GM12878 (cell line): ENCODE results near the gene PTGER4. TPM values are rescaled to one million over a fixed set of nuclear protein-coding genes. Genes with fewer than 3 reads are reported as not detected.

Source experiments
- ATAC-seq: fragments of 200-7000 bp; cut with Tn5 transposase; 3 replicates; pipeline ENCODE4 v1.9.1; 2020; ENCODE audit warnings: mild to moderate bottlenecking, moderate library complexity
- BruUV-seq: library from RNA; stranded (reverse); fragments of 400-500 nt; replicated peaks from 2 replicates; lab custom pipeline; 2021; lab: Mats Ljungman, UMichigan
- CTCF ChIA-PET: fragments of 300-600 bp; sonication (Branson Sonifier 250); formaldehyde crosslinking; extraction: SDS; loops from one replicate; lab custom pipeline; 2021; ENCODE audit warnings: inconsistent platforms; lab: Yijun Ruan, JAX
- POLR2A ChIA-PET: fragments of 350-600 bp; formaldehyde crosslinking; extraction: SDS; loops from one replicate; lab custom pipeline; 2021; ENCODE audit warnings: inconsistent platforms; lab: Charles Lee
- RAD21 ChIA-PET: fragments of 300-600 bp; sonication (Branson Sonifier 250); formaldehyde crosslinking; loops from one replicate; lab custom pipeline; 2023; ENCODE audit warnings: antibody characterized with exemption; ENCODE audit not compliant: unreplicated experiment; lab: Charles Lee
- SMC1A ChIA-PET: fragments of 300-600 bp; sonication (Branson Sonifier 250); formaldehyde crosslinking; loops from one replicate; lab custom pipeline; 2023; ENCODE audit not compliant: unreplicated experiment, uncharacterized antibody; lab: Charles Lee
- DNase-seq: peaks from one replicate; pipeline ENCODE4 v3.0.0-alpha.2; 2011; ENCODE audit warnings: low read depth, low spot score
- FAIRE-seq: peaks from 3 replicates; lab custom pipeline; 2011; peaks lifted over from hg19 to GRCh38; lab: Jason Lieb, UNC
- H2AFZ ChIP-seq: 2 replicates; pipeline ENCODE4 v1.6.0; 2011; ENCODE audit warnings: low read depth, low read length, control low read depth; ENCODE audit not compliant: control insufficient read depth
- H3K27ac ChIP-seq: 2 replicates; pipeline ENCODE4 v1.5.1; 2011; ENCODE audit warnings: control low read depth; ENCODE audit not compliant: control insufficient read depth, insufficient read depth
- H3K27me3 ChIP-seq, 2 experiments: replicated peaks in 1 of 2; 2 replicates each; pipeline versions ENCODE4 v1.6.0 to v1.6.1; 2011; ENCODE audit warnings: low read length in 1 of 2; ENCODE audit not compliant: control insufficient read depth in 2 of 2, insufficient read depth in 2 of 2
- H3K36me3 ChIP-seq, 2 experiments: 2 replicates each; pipeline ENCODE4 v1.5.1; 2011; ENCODE audit warnings: low read length in 1 of 2; ENCODE audit not compliant: control insufficient read depth in 2 of 2, insufficient read depth in 2 of 2
- H3K4me1 ChIP-seq: 2 replicates; pipeline ENCODE4 v1.6.1; 2011; ENCODE audit warnings: mild to moderate bottlenecking, low read length, moderate library complexity, mixed read lengths; ENCODE audit not compliant: control insufficient read depth, insufficient read depth
- H3K4me2 ChIP-seq: 2 replicates; pipeline ENCODE4 v1.6.0; 2011; ENCODE audit warnings: control low read depth; ENCODE audit not compliant: control insufficient read depth, insufficient read depth
- H3K4me3 ChIP-seq: fragments of 200-600 bp; sonication (generic); 2 replicates; pipeline ENCODE4 v1.5.1; 2016
- H3K79me2 ChIP-seq: 2 replicates; pipeline ENCODE4 v1.6.0; 2011; ENCODE audit warnings: low read length; ENCODE audit not compliant: control insufficient read depth, insufficient read depth
- H3K9ac ChIP-seq: 2 replicates; pipeline ENCODE4 v1.8.0; 2011; ENCODE audit warnings: low read length, control low read depth, mixed read lengths; ENCODE audit not compliant: control insufficient read depth, insufficient read depth
- H3K9me3 ChIP-seq: replicated peaks from 3 replicates; pipeline ENCODE4 v1.5.1; 2011; ENCODE audit warnings: mild to moderate bottlenecking, low read length; ENCODE audit not compliant: control insufficient read depth, insufficient read depth
- H4K20me1 ChIP-seq: 2 replicates; pipeline ENCODE4 v1.6.0; 2011; ENCODE audit not compliant: control insufficient read depth, insufficient read depth
- CHD2 ChIP-seq: IDR thresholded peaks from 2 replicates; pipeline ENCODE4 v1.6.1; 2011; ENCODE audit warnings: low read depth, low read length, improper control_type of control experiment, borderline replicate concordance
- FOXM1 ChIP-seq: IDR thresholded peaks from 2 replicates; pipeline ENCODE4 v1.6.1; 2012; ENCODE audit warnings: low read depth, mild to moderate bottlenecking, inconsistent platforms, low read length, moderate library complexity
- IRF5 ChIP-seq: fragments of 450-650 bp; IDR thresholded peaks from 2 replicates; pipeline ENCODE4 v1.6.1; 2017; ENCODE audit warnings: borderline replicate concordance
- MLLT1 ChIP-seq: fragments of 450-650 bp; IDR thresholded peaks from 2 replicates; pipeline ENCODE4 v1.6.1; 2016; ENCODE audit warnings: mild to moderate bottlenecking
- PKNOX1 ChIP-seq: fragments of 450-650 bp; IDR thresholded peaks from 2 replicates; pipeline ENCODE4 v1.6.1; 2016; ENCODE audit warnings: mild to moderate bottlenecking
- SIX5 ChIP-seq: IDR thresholded peaks from 2 replicates; pipeline ENCODE4 v1.6.1; 2011; ENCODE audit warnings: mild to moderate bottlenecking, low read depth, low read length, moderate library complexity; ENCODE audit not compliant: severe bottlenecking
- TBL1XR1 ChIP-seq: IDR thresholded peaks from 2 replicates; pipeline ENCODE4 v1.6.1; 2012; ENCODE audit warnings: low read depth, low read length, improper control_type of control experiment
- YY1 ChIP-seq: IDR thresholded peaks from 2 replicates; pipeline ENCODE4 v1.6.1; 2011; ENCODE audit warnings: low read depth, mild to moderate bottlenecking, low read length
- ZNF687 ChIP-seq: fragments of 450-650 bp; IDR thresholded peaks from 2 replicates; pipeline ENCODE4 v1.6.1; 2017; ENCODE audit warnings: mild to moderate bottlenecking, moderate library complexity
- ZSCAN29 ChIP-seq: fragments of 450-650 bp; IDR thresholded peaks from 2 replicates; pipeline ENCODE4 v1.6.1; 2017; ENCODE audit warnings: mild to moderate bottlenecking, moderate library complexity
- WGBS: methylation state at CpG from one replicate; pipeline ENCODE4 v1.1.6; 2016; ENCODE audit warnings: low lambda C conversion rate; ENCODE audit not compliant: insufficient replicate concordance, insufficient coverage; ENCODE audit errors: missing lambda C conversion rate; 5-methylcytosine and 5-hydroxymethylcytosine counted together
- in situ Hi-C: fragments of 300-500 bp; cut with MboI; formaldehyde crosslinking; loops from 9 replicates; pipeline ENCODE4 v1.14.3; 2018; ENCODE audit warnings: mixed read lengths
- intact Hi-C: fragments of 100-400 bp; cut with micrococcal nuclease; formaldehyde crosslinking; loops from one replicate; pipeline ENCODE4 v1.14.2; 2022; ENCODE audit not compliant: unreplicated experiment
- polyA plus RNA-seq, 11 experiments: library from polyadenylated mRNA; depleted of rRNA in 4 of 11; unstranded in 6 of 11; stranded (reverse) in 5 of 11; fragments of >200 nt; fragmentation: Nextera tagmentation in 4 of 11; fragmentation: Illumina TruSeq in 1 of 11; extraction: Ambion mirVana in 4 of 11; extraction: Trizol in 1 of 11; gene quantifications; 1 replicate in 1 of 11; 2 replicates in 10 of 11; pipeline versions ENCODE4 v1.2.1 to v1.2.3, GENCODE V29; 2011 to 2016; ENCODE audit warnings: inconsistent platforms in 2 of 11, missing spikeins in 2 of 11, low read depth in 1 of 11
- total RNA-seq, 4 experiments: library from RNA; depleted of rRNA in 3 of 4; stranded (reverse); fragments of >200 nt in 3 of 4; fragmentation: Illumina TruSeq in 1 of 4; extraction: Trizol in 1 of 4; gene quantifications; 2 replicates each; pipeline versions ENCODE4 v1.2.1 to v1.2.3, GENCODE V29; 2013 to 2021
- TF ChIP-seq, protein P1 (sequence below): IDR thresholded peaks from 2 replicates; pipeline ENCODE4 v1.6.1; 2011; ENCODE audit warnings: mild to moderate bottlenecking, low read depth, low read length, moderate library complexity; ENCODE audit not compliant: insufficient replicate concordance
- TF ChIP-seq, protein P2 (sequence below): fragments of 450-650 bp; conservative IDR thresholded peaks from 2 replicates; pipeline ENCODE4 v1.6.1; 2017; ENCODE audit warnings: mild to moderate bottlenecking, moderate library complexity

Gene PTGER4
- total and polyA plus RNA-seq, 10 of the 15 experiments (the other 5 are each of a cell fraction or from before 2014, with no cell fraction given) = 0.15 to 3.7 (median 0.62) TPM

GRCh38 chr5:40734986-40735385, 55.3 kb downstream of the PTGER4 start:
- H3K4me3 ChIP-seq = no peak overlapping the region
- H4K20me1 ChIP-seq = no peaks in the 10 kb centered on the region
- intact Hi-C loops (loop anchor here (5.0 kb wide), 2 partner anchors 1023 to 1158 kb away; no protein-coding TSS in a partner anchor), in situ Hi-C loops (no loop called here)
- ChIA-PET POLR2A (interaction anchor here (0.5 kb wide), 1 partner anchor 18 kb away, joined by 6 read pairs; no protein-coding TSS in a partner anchor), SMC1A (interaction anchor here (0.9 to 2.5 kb wide), 3 partner anchors 16 to 786 kb away, joined by 3 to 10 read pairs (median 9); no protein-coding TSS in a partner anchor), RAD21 (interaction anchor here (1.0 kb wide), 1 partner anchor 9 kb away, joined by 3 read pairs; no protein-coding TSS in a partner anchor), CTCF (interaction anchor here (0.6 to 3.1 kb wide), 15 partner anchors 10 to 1157 kb away, joined by 3 to 11 read pairs (median 4); no protein-coding TSS in a partner anchor)
- H3K4me2 ChIP-seq = no peak overlapping the region
- DNase-seq (no peak), FAIRE-seq (no peak), ATAC-seq (no peak)
- no peaks in the 10 kb centered on the region; the same call in 2 of the 3 replicates for H3K9me3 ChIP-seq
- H3K9ac ChIP-seq = no peak overlapping the region
- no peaks in the 10 kb centered on the region for H3K36me3 ChIP-seq
- H3K79me2 ChIP-seq = no peaks in the 10 kb centered on the region
- no peaks in the 10 kb centered on the region for H3K4me1 ChIP-seq
- 92% methylated on average over 2 of the region's 2 CpGs for WGBS
- H3K27ac ChIP-seq = no peak overlapping the region
- H3K27me3 ChIP-seq = no peaks in the 10 kb centered on the region
- no peak overlapping the region for H2AFZ ChIP-seq
- no TSS peak for BruUV-seq
- TF ChIP-seq YY1 = no peak
- TF ChIP-seq FOXM1 = no peak
- no peak for TF ChIP-seq SIX5
- TF ChIP-seq, protein P1, sequence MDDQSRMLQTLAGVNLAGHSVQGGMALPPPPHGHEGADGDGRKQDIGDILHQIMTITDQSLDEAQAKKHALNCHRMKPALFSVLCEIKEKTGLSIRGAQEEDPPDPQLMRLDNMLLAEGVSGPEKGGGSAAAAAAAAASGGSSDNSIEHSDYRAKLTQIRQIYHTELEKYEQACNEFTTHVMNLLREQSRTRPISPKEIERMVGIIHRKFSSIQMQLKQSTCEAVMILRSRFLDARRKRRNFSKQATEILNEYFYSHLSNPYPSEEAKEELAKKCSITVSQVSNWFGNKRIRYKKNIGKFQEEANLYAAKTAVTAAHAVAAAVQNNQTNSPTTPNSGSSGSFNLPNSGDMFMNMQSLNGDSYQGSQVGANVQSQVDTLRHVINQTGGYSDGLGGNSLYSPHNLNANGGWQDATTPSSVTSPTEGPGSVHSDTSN = no peak
- TF ChIP-seq PKNOX1 = no peak
- no peak for TF ChIP-seq MLLT1
- TF ChIP-seq, protein P2, sequence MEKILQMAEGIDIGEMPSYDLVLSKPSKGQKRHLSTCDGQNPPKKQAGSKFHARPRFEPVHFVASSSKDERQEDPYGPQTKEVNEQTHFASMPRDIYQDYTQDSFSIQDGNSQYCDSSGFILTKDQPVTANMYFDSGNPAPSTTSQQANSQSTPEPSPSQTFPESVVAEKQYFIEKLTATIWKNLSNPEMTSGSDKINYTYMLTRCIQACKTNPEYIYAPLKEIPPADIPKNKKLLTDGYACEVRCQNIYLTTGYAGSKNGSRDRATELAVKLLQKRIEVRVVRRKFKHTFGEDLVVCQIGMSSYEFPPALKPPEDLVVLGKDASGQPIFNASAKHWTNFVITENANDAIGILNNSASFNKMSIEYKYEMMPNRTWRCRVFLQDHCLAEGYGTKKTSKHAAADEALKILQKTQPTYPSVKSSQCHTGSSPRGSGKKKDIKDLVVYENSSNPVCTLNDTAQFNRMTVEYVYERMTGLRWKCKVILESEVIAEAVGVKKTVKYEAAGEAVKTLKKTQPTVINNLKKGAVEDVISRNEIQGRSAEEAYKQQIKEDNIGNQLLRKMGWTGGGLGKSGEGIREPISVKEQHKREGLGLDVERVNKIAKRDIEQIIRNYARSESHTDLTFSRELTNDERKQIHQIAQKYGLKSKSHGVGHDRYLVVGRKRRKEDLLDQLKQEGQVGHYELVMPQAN = no peak
- no peak for TF ChIP-seq TBL1XR1
- TF ChIP-seq ZSCAN29 = no peak
- TF ChIP-seq CHD2 = no peak
- no peak for TF ChIP-seq IRF5
- TF ChIP-seq ZNF687 = no peak
